Left ventricle myocardium inferior (tissue), 1 donor: ENCODE data around the gene SFMBT1. TPM values are rescaled to one million over a fixed set of nuclear protein-coding genes. Genes with fewer than 3 reads are reported as not detected.

Experiments used
- DNase-seq: peaks from one replicate; pipeline ENCODE4 v3.0.0-alpha.2; 2020
- H3K27ac ChIP-seq: fragments of 200-600 bp; replicated peaks from 2 replicates; pipeline ENCODE4 v1.8.0; 2021
- H3K27me3 ChIP-seq: fragments of 200-600 bp; 2 replicates; pipeline ENCODE4 v1.8.0; 2021; ENCODE audit warnings: low read depth
- H3K36me3 ChIP-seq: fragments of 200-600 bp; 2 replicates; pipeline ENCODE4 v1.8.0; 2021
- H3K4me1 ChIP-seq: fragments of 200-600 bp; 2 replicates; pipeline ENCODE4 v1.8.0; 2021
- H3K4me3 ChIP-seq: fragments of 200-600 bp; 2 replicates; pipeline ENCODE4 v1.8.0; 2021; ENCODE audit warnings: mild to moderate bottlenecking, moderate library complexity
- H3K9me3 ChIP-seq: fragments of 200-600 bp; replicated peaks from 2 replicates; pipeline ENCODE4 v1.8.0; 2021
- CTCF ChIP-seq: fragments of 200-600 bp; IDR thresholded peaks from 2 replicates; pipeline ENCODE4 v1.8.0; 2021; ENCODE audit warnings: antibody characterized with exemption, mild to moderate bottlenecking, borderline replicate concordance
- intact Hi-C: fragments of 100-400 bp; cut with micrococcal nuclease; formaldehyde crosslinking; loops from one replicate; pipeline ENCODE4 v1.11.0; 2022
- total RNA-seq: library from RNA; stranded (reverse); fragmentation: NEBNext Ultra II Directional; extraction: Animal tissue kit (Norgen Biotek cat#: 25700); gene quantifications from one replicate; pipeline ENCODE4 v1.2.1, GENCODE V29; 2021
- donor health status: DM: no; HTN: yes; CAD: no; lungs with severe emphysema.

The SFMBT1 gene
- total RNA-seq, 1 donor from 2014 or later = 15.9 TPM

- no peak for TF ChIP-seq CTCF
- Histone ChIP-seq H3K4me1 (peaks cover 7% of the 10 kb centered on the region), H3K27me3 (no peaks in the 10 kb centered on the region), H3K36me3 (peaks cover 56% of the 10 kb centered on the region), H3K9me3 (no peaks in the 10 kb centered on the region), H3K4me3 (no peak overlapping the region), H3K27ac (no peak overlapping the region)
- intact Hi-C loops = no loop called here
- no peak for DNase-seq
Observed at GRCh38 chr3:52912885-52913731, 132.8 kb downstream of the SFMBT1 start.

- Histone ChIP-seq H3K4me3 (no peak overlapping the region), H3K27ac (no peak overlapping the region), H3K9me3 (no peaks in the 10 kb centered on the region), H3K36me3 (peaks cover 54% of the 10 kb centered on the region), H3K27me3 (no peaks in the 10 kb centered on the region), H3K4me1 (peaks cover 7% of the 10 kb centered on the region)
- intact Hi-C loops = no loop called here
- no peak for DNase-seq
- TF ChIP-seq CTCF = no peak
Observed at GRCh38 chr3:52910823-52911222, 135.1 kb downstream of the SFMBT1 start.

GRCh38 chr3:52907497-52907896, 138.4 kb downstream of the SFMBT1 start:
- Histone ChIP-seq H3K36me3 (peaks cover 48% of the 10 kb centered on the region), H3K9me3 (no peaks in the 10 kb centered on the region), H3K4me3 (no peak overlapping the region), H3K27me3 (no peaks in the 10 kb centered on the region), H3K27ac (no peak overlapping the region), H3K4me1 (no peaks in the 10 kb centered on the region)
- DNase-seq = no peak
- no peak for TF ChIP-seq CTCF
- intact Hi-C loops = no loop called here

- H3K36me3 ChIP-seq = peaks cover 29% of the 10 kb centered on the region
- DNase-seq = no peak
- no peak overlapping the region for H3K27ac ChIP-seq
- H3K27me3 ChIP-seq = no peaks in the 10 kb centered on the region
- intact Hi-C loops = no loop called here
- H3K4me3 ChIP-seq = no peak overlapping the region
- no peaks in the 10 kb centered on the region for H3K9me3 ChIP-seq
- H3K4me1 ChIP-seq = no peaks in the 10 kb centered on the region
- no peak for TF ChIP-seq CTCF
Observed at GRCh38 chr3:52904552-52904951, 141.3 kb downstream of the SFMBT1 start.

GRCh38 chr3:52904000-52904399, 141.9 kb downstream of the SFMBT1 start:
- Histone ChIP-seq H3K27ac (no peak overlapping the region), H3K36me3 (peaks cover 29% of the 10 kb centered on the region), H3K4me3 (no peak overlapping the region), H3K4me1 (no peaks in the 10 kb centered on the region), H3K27me3 (no peaks in the 10 kb centered on the region), H3K9me3 (no peaks in the 10 kb centered on the region)
- intact Hi-C loops = no loop called here
- DNase-seq = no peak
- TF ChIP-seq CTCF = no peak
